Body of pancreas (tissue), 4 donors: ENCODE results near the gene FHAD1.

Experiments used
- CTCF ChIP-seq, 7 experiments: fragments of 450-650 bp in 4 of 7; fragments of 200-600 bp in 3 of 7; sonication (generic) in 3 of 7; IDR thresholded peaks; one replicate each; pipeline ENCODE4 v1.5.1; 2016 to 2019; ENCODE audit warnings: antibody characterized with exemption in 7 of 7
- POLR2A ChIP-seq, 3 donors: fragments of 450-650 bp; IDR thresholded peaks; one replicate each; pipeline ENCODE4 v1.6.1; 2016; ENCODE audit warnings: antibody characterized with exemption in 3 of 3, mild to moderate bottlenecking in 2 of 3

DNA sequence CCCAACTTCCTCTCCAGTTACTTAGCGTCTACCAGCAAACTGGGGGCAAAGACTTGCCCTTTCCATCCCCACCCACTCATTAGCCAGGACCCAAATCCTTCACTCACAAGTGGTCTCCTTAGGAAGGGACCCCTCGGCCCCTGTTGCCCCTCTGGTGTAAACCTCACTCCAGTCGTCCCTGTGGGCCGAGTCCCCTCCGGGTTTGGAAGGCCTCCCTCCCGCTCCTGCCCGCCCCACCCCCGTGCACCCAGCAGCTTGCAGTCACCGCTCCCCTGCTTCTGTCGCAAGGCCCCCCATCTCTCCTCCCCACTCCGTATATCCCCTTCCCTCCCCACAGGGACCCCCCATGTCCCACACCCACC lies 163.8 kb downstream of the FHAD1 start:
- TF ChIP-seq CTCF (IDR thresholded peaks at IDR 0.05), result no peak
- no peak for TF ChIP-seq POLR2A (IDR thresholded peaks at IDR 0.05)
